ENCODE results near the gene NELL2. TPM values are rescaled to one million over a fixed set of nuclear protein-coding genes. Genes with fewer than 3 reads are reported as not detected.

NELL2 gene
- total RNA-seq, 1 experiment from 2014 or later = 32.7 TPM

DNA sequence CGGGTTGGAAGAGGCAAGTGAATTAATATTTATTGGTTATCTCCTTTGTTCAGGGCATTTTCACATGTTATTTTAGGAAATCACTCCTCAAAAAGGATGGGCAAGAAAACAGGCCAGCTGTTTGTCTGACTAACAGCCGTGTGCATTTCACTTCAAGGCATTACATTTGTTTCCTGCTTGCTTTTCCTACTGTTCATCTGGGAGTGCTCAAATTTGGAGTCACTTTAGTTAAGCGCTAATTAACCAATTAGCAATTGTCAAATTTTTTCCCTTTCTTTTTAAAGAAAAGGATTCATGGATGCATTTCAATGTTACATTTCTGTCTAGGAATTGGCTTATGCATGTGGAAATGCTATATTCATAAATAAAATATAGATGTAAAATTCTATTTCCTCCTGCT, 415.9 kb downstream of the NELL2 start:
- no peak overlapping the region for H2AK5ac ChIP-seq (ENCODE audit: insufficient read length, low read length)
- no peaks in the 10 kb centered on the region for H3K36me3 Mint-ChIP-seq (ENCODE audit: insufficient read depth in 1 of 3, low read depth in 3 of 3)
- no peak overlapping the region for H3K4ac ChIP-seq (ENCODE audit: low read depth, low read length)
- H3K79me2 ChIP-seq (ENCODE audit: insufficient read depth, low read length) = no peaks in the 10 kb centered on the region
- no peak overlapping the region for H4K5ac ChIP-seq (ENCODE audit: insufficient read length, low read depth, low read length)
- WGBS (ENCODE audit: extremely low coverage, insufficient read length, low lambda C conversion rate) = no CpG with 5 or more reads among the region's 3 CpGs
- peaks cover 3% of the 10 kb centered on the region; the same call in 1 of the 2 replicates for H3K4me1 ChIP-seq (ENCODE audit: insufficient read depth, low read length)
- no peak overlapping the region for H3K23ac ChIP-seq (ENCODE audit: insufficient read length, low read depth, low read length)
- H2BK5ac ChIP-seq (ENCODE audit: insufficient read length, low read length) = no peak overlapping the region
- H3K9me3 ChIP-seq (ENCODE audit: control insufficient read depth, low read depth, low read length) = no peaks in the 10 kb centered on the region
- H2AFZ ChIP-seq (ENCODE audit: low read length) = no peak overlapping the region
- TF ChIP-seq, protein P1, sequence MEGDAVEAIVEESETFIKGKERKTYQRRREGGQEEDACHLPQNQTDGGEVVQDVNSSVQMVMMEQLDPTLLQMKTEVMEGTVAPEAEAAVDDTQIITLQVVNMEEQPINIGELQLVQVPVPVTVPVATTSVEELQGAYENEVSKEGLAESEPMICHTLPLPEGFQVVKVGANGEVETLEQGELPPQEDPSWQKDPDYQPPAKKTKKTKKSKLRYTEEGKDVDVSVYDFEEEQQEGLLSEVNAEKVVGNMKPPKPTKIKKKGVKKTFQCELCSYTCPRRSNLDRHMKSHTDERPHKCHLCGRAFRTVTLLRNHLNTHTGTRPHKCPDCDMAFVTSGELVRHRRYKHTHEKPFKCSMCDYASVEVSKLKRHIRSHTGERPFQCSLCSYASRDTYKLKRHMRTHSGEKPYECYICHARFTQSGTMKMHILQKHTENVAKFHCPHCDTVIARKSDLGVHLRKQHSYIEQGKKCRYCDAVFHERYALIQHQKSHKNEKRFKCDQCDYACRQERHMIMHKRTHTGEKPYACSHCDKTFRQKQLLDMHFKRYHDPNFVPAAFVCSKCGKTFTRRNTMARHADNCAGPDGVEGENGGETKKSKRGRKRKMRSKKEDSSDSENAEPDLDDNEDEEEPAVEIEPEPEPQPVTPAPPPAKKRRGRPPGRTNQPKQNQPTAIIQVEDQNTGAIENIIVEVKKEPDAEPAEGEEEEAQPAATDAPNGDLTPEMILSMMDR (conservative IDR thresholded peaks at IDR 0.05) = no peak
- no peaks in the 10 kb centered on the region for H3K79me1 ChIP-seq (ENCODE audit: insufficient read depth, low read depth, low read length, poor library complexity, severe bottlenecking)
- H3K27me3 Mint-ChIP-seq (ENCODE audit: low read depth) = peaks cover 4% of the 10 kb centered on the region; the same call in 1 of the 2 replicates
- H3K27ac Mint-ChIP-seq = no peak overlapping the region
- no peak overlapping the region for H3K14ac ChIP-seq (ENCODE audit: insufficient read depth, low read length)
- no peak overlapping the region for H3K4me3 Mint-ChIP-seq
- no peak overlapping the region for H2BK15ac ChIP-seq (ENCODE audit: low read depth, low read length)
- H3K4me1 Mint-ChIP-seq = peaks cover 14 to 19% of the 10 kb centered on the region in 2 experiments
- no peak overlapping the region for H2BK120ac ChIP-seq (ENCODE audit: low read depth, low read length, poor library complexity, severe bottlenecking)
- no peak overlapping the region for H3K18ac ChIP-seq (ENCODE audit: insufficient read length, low read depth, low read length)
- H4K20me1 ChIP-seq (ENCODE audit: control insufficient read depth, insufficient read depth, insufficient read length) = no peaks in the 10 kb centered on the region
- peaks cover 0 to 2% of the 10 kb centered on the region in 2 experiments; a peak in 1 of 5 replicates for H3K9me3 Mint-ChIP-seq
- no peak overlapping the region for H2BK20ac ChIP-seq (ENCODE audit: low read depth, low read length, poor library complexity, severe bottlenecking)
- H3T11ph ChIP-seq (ENCODE audit: low read length) = no peak overlapping the region
- no peak overlapping the region for H3K9ac ChIP-seq (ENCODE audit: extremely low read depth, insufficient read length, low read length)
- H3K56ac ChIP-seq (ENCODE audit: insufficient read length, low read depth, low read length) = no peak overlapping the region
- H3K23me2 ChIP-seq (ENCODE audit: insufficient read length, low read depth, low read length, poor library complexity, severe bottlenecking) = no peaks in the 10 kb centered on the region
- no peak overlapping the region for H3K4me2 ChIP-seq (ENCODE audit: insufficient read depth, insufficient read length, low read length)
- no peak overlapping the region for H3K27ac ChIP-seq (ENCODE audit: insufficient read length, low read depth, low read length)
- no peaks in the 10 kb centered on the region for H3K27me3 ChIP-seq (ENCODE audit: insufficient read depth, low read length)
- H2BK12ac ChIP-seq (ENCODE audit: insufficient read length, low read depth, low read length) = no peak overlapping the region
- H4K8ac ChIP-seq (replicated peaks; ENCODE audit: insufficient read length, low read depth, low read length) = no peak overlapping the region
- no peak for DNase-seq
- H4K91ac ChIP-seq (ENCODE audit: insufficient read length, low read depth, low read length) = no peak overlapping the region

All from H9 (cell line).